ENCODE measurements around the gene TULP4.

Gene TULP4

GRCh38 chr6:158481690-158482473 lies 169.6 kb downstream of the TULP4 start:
- H3K4me3 ChIP-seq (ENCODE audit: insufficient read length, low read depth) = no peak overlapping the region
- H3K36me3 ChIP-seq (ENCODE audit: insufficient read depth, insufficient read length, low read length) = peaks cover 38% of the 10 kb centered on the region
- DNase-seq (ENCODE audit: low read depth, low spot score) = no peak
- H3K27me3 ChIP-seq (ENCODE audit: insufficient read depth, insufficient read length) = no peaks in the 10 kb centered on the region
- H3K4me1 ChIP-seq (ENCODE audit: insufficient read depth, insufficient read length) = peaks cover 5% of the 10 kb centered on the region
- peak overlapping the region; percentile 10 for H3K9ac ChIP-seq (ENCODE audit: insufficient read length, low read depth)
- TF ChIP-seq SUZ12 (IDR thresholded peaks at IDR 0.05; ENCODE audit: extremely low read depth, insufficient read depth, insufficient read length) (no peak), YY1 (IDR thresholded peaks at IDR 0.05; ENCODE audit: insufficient read depth, insufficient read length) (no peak), ZNF274 (IDR thresholded peaks at IDR 0.05; ENCODE audit: low read depth, low read length) (no peak)
- H3K9me3 ChIP-seq (ENCODE audit: insufficient read depth, low read length) = no peaks in the 10 kb centered on the region

- H3K4me3 ChIP-seq (ENCODE audit: insufficient read length, low read depth) = no peak overlapping the region
- H3K9ac ChIP-seq (ENCODE audit: insufficient read length, low read depth) = no peak overlapping the region
- DNase-seq (ENCODE audit: low read depth, low spot score) = no peak
- H3K36me3 ChIP-seq (ENCODE audit: insufficient read depth, insufficient read length, low read length) = peaks cover 32% of the 10 kb centered on the region
- H3K27me3 ChIP-seq (ENCODE audit: insufficient read depth, insufficient read length) = no peaks in the 10 kb centered on the region
- H3K4me1 ChIP-seq (ENCODE audit: insufficient read depth, insufficient read length) = peaks cover 5% of the 10 kb centered on the region
- TF ChIP-seq YY1 (IDR thresholded peaks at IDR 0.05; ENCODE audit: insufficient read depth, insufficient read length) (no peak), SUZ12 (IDR thresholded peaks at IDR 0.05; ENCODE audit: extremely low read depth, insufficient read depth, insufficient read length) (no peak), ZNF274 (IDR thresholded peaks at IDR 0.05; ENCODE audit: low read depth, low read length) (no peak)
- H3K9me3 ChIP-seq (ENCODE audit: insufficient read depth, low read length) = no peaks in the 10 kb centered on the region
Observed at GRCh38 chr6:158485431-158485830, 173.2 kb downstream of the TULP4 start.

- no peaks in the 10 kb centered on the region for H3K9me3 ChIP-seq (ENCODE audit: insufficient read depth, low read length)
- TF ChIP-seq SUZ12 (IDR thresholded peaks at IDR 0.05; ENCODE audit: extremely low read depth, insufficient read depth, insufficient read length) (no peak), ZNF274 (IDR thresholded peaks at IDR 0.05; ENCODE audit: low read depth, low read length) (no peak), YY1 (IDR thresholded peaks at IDR 0.05; ENCODE audit: insufficient read depth, insufficient read length) (no peak)
- DNase-seq (ENCODE audit: low read depth, low spot score) = no peak
Observed at GRCh38 chr6:158487495-158487894, 175.2 kb downstream of the TULP4 start.

GRCh38 chr6:158488065-158488464 lies 175.8 kb downstream of the TULP4 start:
- DNase-seq (ENCODE audit: low read depth, low spot score) = no peak
- Histone ChIP-seq H3K36me3 (ENCODE audit: insufficient read depth, insufficient read length, low read length) (peaks cover 19% of the 10 kb centered on the region), H3K9ac (ENCODE audit: insufficient read length, low read depth) (no peak overlapping the region)

More at GRCh38 chr6:158487495-158487894, 175.2 kb downstream of the TULP4 start:
- H3K4me1 ChIP-seq (ENCODE audit: insufficient read depth, insufficient read length) = no peaks in the 10 kb centered on the region
- no peak overlapping the region for H3K9ac ChIP-seq (ENCODE audit: insufficient read length, low read depth)
- no peaks in the 10 kb centered on the region for H3K27me3 ChIP-seq (ENCODE audit: insufficient read depth, insufficient read length)
- no peak overlapping the region for H3K4me3 ChIP-seq (ENCODE audit: insufficient read length, low read depth)
- peaks cover 22% of the 10 kb centered on the region for H3K36me3 ChIP-seq (ENCODE audit: insufficient read depth, insufficient read length, low read length)

GRCh38 chr6:158489441-158489840 lies 177.2 kb downstream of the TULP4 start:
- Histone ChIP-seq H3K9ac (ENCODE audit: insufficient read length, low read depth) (no peak overlapping the region), H3K4me3 (ENCODE audit: insufficient read length, low read depth) (no peak overlapping the region), H3K9me3 (ENCODE audit: insufficient read depth, low read length) (no peaks in the 10 kb centered on the region), H3K36me3 (ENCODE audit: insufficient read depth, insufficient read length, low read length) (peaks cover 18% of the 10 kb centered on the region), H3K4me1 (ENCODE audit: insufficient read depth, insufficient read length) (no peaks in the 10 kb centered on the region), H3K27me3 (ENCODE audit: insufficient read depth, insufficient read length) (no peaks in the 10 kb centered on the region)
- TF ChIP-seq ZNF274 (IDR thresholded peaks at IDR 0.05; ENCODE audit: low read depth, low read length) (no peak), YY1 (IDR thresholded peaks at IDR 0.05; ENCODE audit: insufficient read depth, insufficient read length) (no peak), SUZ12 (IDR thresholded peaks at IDR 0.05; ENCODE audit: extremely low read depth, insufficient read depth, insufficient read length) (no peak)
- DNase-seq (ENCODE audit: low read depth, low spot score) = no peak

More at GRCh38 chr6:158488065-158488464, 175.8 kb downstream of the TULP4 start:
- TF ChIP-seq YY1 (IDR thresholded peaks at IDR 0.05; ENCODE audit: insufficient read depth, insufficient read length) (no peak), SUZ12 (IDR thresholded peaks at IDR 0.05; ENCODE audit: extremely low read depth, insufficient read depth, insufficient read length) (no peak), ZNF274 (IDR thresholded peaks at IDR 0.05; ENCODE audit: low read depth, low read length) (no peak)
- Histone ChIP-seq H3K4me1 (ENCODE audit: insufficient read depth, insufficient read length) (no peaks in the 10 kb centered on the region), H3K9me3 (ENCODE audit: insufficient read depth, low read length) (no peaks in the 10 kb centered on the region), H3K4me3 (ENCODE audit: insufficient read length, low read depth) (no peak overlapping the region), H3K27me3 (ENCODE audit: insufficient read depth, insufficient read length) (no peaks in the 10 kb centered on the region)

GRCh38 chr6:158492881-158493280 lies 180.6 kb downstream of the TULP4 start:
- no peak for DNase-seq (ENCODE audit: low read depth, low spot score)
- H3K36me3 ChIP-seq (ENCODE audit: insufficient read depth, insufficient read length, low read length) = peaks cover 20% of the 10 kb centered on the region
- no peaks in the 10 kb centered on the region for H3K9me3 ChIP-seq (ENCODE audit: insufficient read depth, low read length)
- TF ChIP-seq ZNF274 (IDR thresholded peaks at IDR 0.05; ENCODE audit: low read depth, low read length) = no peak
- no peak for TF ChIP-seq YY1 (IDR thresholded peaks at IDR 0.05; ENCODE audit: insufficient read depth, insufficient read length)
- no peak for TF ChIP-seq SUZ12 (IDR thresholded peaks at IDR 0.05; ENCODE audit: extremely low read depth, insufficient read depth, insufficient read length)
- no peak overlapping the region for H3K9ac ChIP-seq (ENCODE audit: insufficient read length, low read depth)
- H3K27me3 ChIP-seq (ENCODE audit: insufficient read depth, insufficient read length) = no peaks in the 10 kb centered on the region
- H3K4me1 ChIP-seq (ENCODE audit: insufficient read depth, insufficient read length) = no peaks in the 10 kb centered on the region
- H3K4me3 ChIP-seq (ENCODE audit: insufficient read length, low read depth) = no peak overlapping the region

- Histone ChIP-seq H3K9ac (ENCODE audit: insufficient read length, low read depth) (no peak overlapping the region), H3K27me3 (ENCODE audit: insufficient read depth, insufficient read length) (no peaks in the 10 kb centered on the region), H3K36me3 (ENCODE audit: insufficient read depth, insufficient read length, low read length) (peaks cover 35% of the 10 kb centered on the region), H3K9me3 (ENCODE audit: insufficient read depth, low read length) (no peaks in the 10 kb centered on the region), H3K4me3 (ENCODE audit: insufficient read length, low read depth) (no peak overlapping the region), H3K4me1 (ENCODE audit: insufficient read depth, insufficient read length) (no peaks in the 10 kb centered on the region)
- TF ChIP-seq YY1 (IDR thresholded peaks at IDR 0.05; ENCODE audit: insufficient read depth, insufficient read length) = no peak
- TF ChIP-seq SUZ12 (IDR thresholded peaks at IDR 0.05; ENCODE audit: extremely low read depth, insufficient read depth, insufficient read length) = no peak
- TF ChIP-seq ZNF274 (IDR thresholded peaks at IDR 0.05; ENCODE audit: low read depth, low read length) = no peak
- DNase-seq (ENCODE audit: low read depth, low spot score) = no peak
Observed at GRCh38 chr6:158496700-158497099, 184.4 kb downstream of the TULP4 start.

Measured in NT2/D1 (cell line).